ENCODE results near the gene ADGRG1.
A peak's percentile ranks its signal among the peaks of the same experiment; 100 is the strongest.

ADGRG1 gene

GRCh38 chr16:57628783-57629293 is 408 bp downstream of the ADGRG1 start (continued):
- TF ChIP-seq ZNF26 (tag by site-specific recombination; IDR thresholded peaks at IDR 0.05) (no peak), PRDM1 (tag by site-specific recombination; IDR thresholded peaks at IDR 0.05) (peak; percentile 100), ZNF629 (tag by site-specific recombination; IDR thresholded peaks at IDR 0.05) (no peak), ZNF510 (tag by site-specific recombination; IDR thresholded peaks at IDR 0.05; ENCODE audit: insufficient replicate concordance) (no peak), ZSCAN23 (tag by site-specific recombination; IDR thresholded peaks at IDR 0.05) (peak; percentile 72; the same call in 1 of the 2 replicates), ZNF157 (tag by site-specific recombination; IDR thresholded peaks at IDR 0.05) (peak; percentile 67), SP3 (tag by site-specific recombination; IDR thresholded peaks at IDR 0.05) (no peak), ZSCAN16 (tag by site-specific recombination; IDR thresholded peaks at IDR 0.05) (no peak), HOXC10 (CRISPR knock-in tag; IDR thresholded peaks at IDR 0.05) (no peak), ZNF658 (tag by site-specific recombination; IDR thresholded peaks at IDR 0.05) (no peak), ZIC2 (tag by site-specific recombination; IDR thresholded peaks at IDR 0.05) (no peak; the same call in 1 of the 2 replicates), ZNF843 (tag by site-specific recombination; IDR thresholded peaks at IDR 0.05) (0 out of 2 replicates have a peak, but pooled peaks have one; percentile 50), ZNF324 (tag by site-specific recombination; IDR thresholded peaks at IDR 0.05) (peak; percentile 79), ZNF677 (tag by site-specific recombination; IDR thresholded peaks at IDR 0.05) (no peak), ZNF19 (tag by site-specific recombination; IDR thresholded peaks at IDR 0.05; ENCODE audit: low read depth) (no peak), ZNF776 (tag by site-specific recombination; IDR thresholded peaks at IDR 0.05; ENCODE audit: borderline replicate concordance) (peak; percentile 90), KLF1 (tag by site-specific recombination; IDR thresholded peaks at IDR 0.05) (peak; percentile 75), ZNF140 (tag by site-specific recombination; IDR thresholded peaks at IDR 0.05) (no peak), ZNF174 (tag by site-specific recombination; IDR thresholded peaks at IDR 0.05) (no peak), ZNF274 (IDR thresholded peaks at IDR 0.05; ENCODE audit: low read length) (no peak), ZNF274 (tag by site-specific recombination; IDR thresholded peaks at IDR 0.05; ENCODE audit: borderline replicate concordance) (peak; percentile 71; the same call in 1 of the 2 replicates), RBAK (tag by site-specific recombination; IDR thresholded peaks at IDR 0.05) (peak; percentile 82; the same call in 1 of the 2 replicates), ZNF830 (tag by site-specific recombination; IDR thresholded peaks at IDR 0.05; ENCODE audit: low read depth) (no peak), ZNF558 (tag by site-specific recombination; IDR thresholded peaks at IDR 0.05) (no peak), REPIN1 (tag by site-specific recombination; IDR thresholded peaks at IDR 0.05; ENCODE audit: low read depth) (no peak), ZNF501 (tag by site-specific recombination; IDR thresholded peaks at IDR 0.05) (no peak), ZNF664 (tag by site-specific recombination; IDR thresholded peaks at IDR 0.05) (peak; percentile 29; the same call in 1 of the 2 replicates), GLI4 (tag by site-specific recombination; IDR thresholded peaks at IDR 0.05) (peak; percentile 83; the same call in 1 of the 2 replicates), ZNF473 (tag by site-specific recombination; IDR thresholded peaks at IDR 0.05) (no peak), ZNF645 (tag by site-specific recombination; IDR thresholded peaks at IDR 0.05) (no peak), ZNF311 (tag by site-specific recombination; IDR thresholded peaks at IDR 0.05; ENCODE audit: borderline replicate concordance) (peak; percentile 96), ZNF391 (tag by site-specific recombination; IDR thresholded peaks at IDR 0.05; ENCODE audit: borderline replicate concordance, low read depth) (0 out of 2 replicates have a peak, but pooled peaks have one; percentile 78)
- TF ChIP-seq, protein P1, sequence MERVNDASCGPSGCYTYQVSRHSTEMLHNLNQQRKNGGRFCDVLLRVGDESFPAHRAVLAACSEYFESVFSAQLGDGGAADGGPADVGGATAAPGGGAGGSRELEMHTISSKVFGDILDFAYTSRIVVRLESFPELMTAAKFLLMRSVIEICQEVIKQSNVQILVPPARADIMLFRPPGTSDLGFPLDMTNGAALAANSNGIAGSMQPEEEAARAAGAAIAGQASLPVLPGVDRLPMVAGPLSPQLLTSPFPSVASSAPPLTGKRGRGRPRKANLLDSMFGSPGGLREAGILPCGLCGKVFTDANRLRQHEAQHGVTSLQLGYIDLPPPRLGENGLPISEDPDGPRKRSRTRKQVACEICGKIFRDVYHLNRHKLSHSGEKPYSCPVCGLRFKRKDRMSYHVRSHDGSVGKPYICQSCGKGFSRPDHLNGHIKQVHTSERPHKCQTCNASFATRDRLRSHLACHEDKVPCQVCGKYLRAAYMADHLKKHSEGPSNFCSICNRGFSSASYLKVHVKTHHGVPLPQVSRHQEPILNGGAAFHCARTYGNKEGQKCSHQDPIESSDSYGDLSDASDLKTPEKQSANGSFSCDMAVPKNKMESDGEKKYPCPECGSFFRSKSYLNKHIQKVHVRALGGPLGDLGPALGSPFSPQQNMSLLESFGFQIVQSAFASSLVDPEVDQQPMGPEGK (tag by site-specific recombination; IDR thresholded peaks at IDR 0.05): no peak
- TF ChIP-seq, protein P2, sequence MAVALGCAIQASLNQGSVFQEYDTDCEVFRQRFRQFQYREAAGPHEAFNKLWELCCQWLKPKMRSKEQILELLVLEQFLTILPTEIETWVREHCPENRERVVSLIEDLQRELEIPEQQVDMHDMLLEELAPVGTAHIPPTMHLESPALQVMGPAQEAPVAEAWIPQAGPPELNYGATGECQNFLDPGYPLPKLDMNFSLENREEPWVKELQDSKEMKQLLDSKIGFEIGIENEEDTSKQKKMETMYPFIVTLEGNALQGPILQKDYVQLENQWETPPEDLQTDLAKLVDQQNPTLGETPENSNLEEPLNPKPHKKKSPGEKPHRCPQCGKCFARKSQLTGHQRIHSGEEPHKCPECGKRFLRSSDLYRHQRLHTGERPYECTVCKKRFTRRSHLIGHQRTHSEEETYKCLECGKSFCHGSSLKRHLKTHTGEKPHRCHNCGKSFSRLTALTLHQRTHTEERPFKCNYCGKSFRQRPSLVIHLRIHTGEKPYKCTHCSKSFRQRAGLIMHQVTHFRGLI (tag by site-specific recombination; IDR thresholded peaks at IDR 0.05): no peak
- TF ChIP-seq, protein P3, sequence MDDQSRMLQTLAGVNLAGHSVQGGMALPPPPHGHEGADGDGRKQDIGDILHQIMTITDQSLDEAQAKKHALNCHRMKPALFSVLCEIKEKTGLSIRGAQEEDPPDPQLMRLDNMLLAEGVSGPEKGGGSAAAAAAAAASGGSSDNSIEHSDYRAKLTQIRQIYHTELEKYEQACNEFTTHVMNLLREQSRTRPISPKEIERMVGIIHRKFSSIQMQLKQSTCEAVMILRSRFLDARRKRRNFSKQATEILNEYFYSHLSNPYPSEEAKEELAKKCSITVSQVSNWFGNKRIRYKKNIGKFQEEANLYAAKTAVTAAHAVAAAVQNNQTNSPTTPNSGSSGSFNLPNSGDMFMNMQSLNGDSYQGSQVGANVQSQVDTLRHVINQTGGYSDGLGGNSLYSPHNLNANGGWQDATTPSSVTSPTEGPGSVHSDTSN (CRISPR knock-in tag; IDR thresholded peaks at IDR 0.05): no peak
